ENCODE results near the gene TARBP2. TPM values are rescaled to one million over a fixed set of nuclear protein-coding genes. Genes with fewer than 3 reads are reported as not detected.

The TARBP2 gene
- total RNA-seq, 1 experiment from 2014 or later: 82.0 TPM

- peaks cover 17% of the 10 kb centered on the region for H3F3A ChIP-seq (ENCODE audit: low read length, unreplicated experiment)
- peaks cover 28% of the 10 kb centered on the region for H4K20me1 ChIP-seq (ENCODE audit: low read length)
- DNase-seq: no peak
- H3K9me3 ChIP-seq (ENCODE audit: low read length): no peaks in the 10 kb centered on the region
- no peak overlapping the region for H3K27ac ChIP-seq (ENCODE audit: low read length)
- no peaks in the 10 kb centered on the region for H3K4me1 ChIP-seq (ENCODE audit: insufficient read depth, low read length)
- no peak overlapping the region for H2AFZ ChIP-seq (ENCODE audit: low read length)
- H3K79me2 ChIP-seq (ENCODE audit: low read length): no peaks in the 10 kb centered on the region
- H3K27me3 ChIP-seq (ENCODE audit: low read length): no peaks in the 10 kb centered on the region
- ChIA-PET CTCF (interaction anchor here (0.9 kb wide), 1 partner anchor 25 kb away, joined by 4 read pairs; no protein-coding TSS in a partner anchor), POLR2A (ENCODE audit: unreplicated experiment) (interaction anchor here (0.5 kb wide), 1 partner anchor 9 kb away, joined by 7 read pairs; no protein-coding TSS in a partner anchor)
- no peak for TF ChIP-seq EZH2 (IDR thresholded peaks at IDR 0.05; ENCODE audit: low read length, unreplicated experiment)
- no peak for TF ChIP-seq EZH2phosphoT487 (IDR thresholded peaks at IDR 0.05; ENCODE audit: borderline replicate concordance, low read length)
- TF ChIP-seq CTCF (conservative IDR thresholded peaks at IDR 0.05; ENCODE audit: low read depth, low read length): no peak
- ATAC-seq: no peak
- H3K4me3 ChIP-seq (ENCODE audit: low read length): no peak overlapping the region
- intact Hi-C loops (cut with micrococcal nuclease): no loop called here
- peaks cover 50% of the 10 kb centered on the region for H3K36me3 ChIP-seq (ENCODE audit: low read depth, low read length)
- no peaks in the 10 kb centered on the region for H3K9me2 ChIP-seq (replicated peaks; ENCODE audit: low read length)
- H3K9ac ChIP-seq (ENCODE audit: low read length): no peak overlapping the region
- BruUV-seq (replicated peaks): no TSS peak
- no peak overlapping the region for H3K4me2 ChIP-seq (ENCODE audit: low read length)
Measured at GRCh38 chr12:53483225-53483978, 17.7 kb upstream of the TARBP2 start.

GRCh38 chr12:53483979-53484377 lies 17.1 kb upstream of the TARBP2 start:
- intact Hi-C loops (cut with micrococcal nuclease): no loop called here
- H3K9ac ChIP-seq (ENCODE audit: low read length): no peak overlapping the region
- H3K4me1 ChIP-seq (ENCODE audit: insufficient read depth, low read length): no peaks in the 10 kb centered on the region
- no peak overlapping the region for H3K4me2 ChIP-seq (ENCODE audit: low read length)
- ATAC-seq (no peak), DNase-seq (no peak)
- TF ChIP-seq CTCF (conservative IDR thresholded peaks at IDR 0.05; ENCODE audit: low read depth, low read length) (no peak), EZH2 (IDR thresholded peaks at IDR 0.05; ENCODE audit: low read length, unreplicated experiment) (no peak), EZH2phosphoT487 (IDR thresholded peaks at IDR 0.05; ENCODE audit: borderline replicate concordance, low read length) (no peak)
- H2AFZ ChIP-seq (ENCODE audit: low read length): no peak overlapping the region
- H3K4me3 ChIP-seq (ENCODE audit: low read length): no peak overlapping the region
- CTCF ChIA-PET: no interaction called here
- no peaks in the 10 kb centered on the region for H3K79me2 ChIP-seq (ENCODE audit: low read length)
- H3K9me2 ChIP-seq (replicated peaks; ENCODE audit: low read length): no peaks in the 10 kb centered on the region
- H3F3A ChIP-seq (ENCODE audit: low read length, unreplicated experiment): peaks cover 16% of the 10 kb centered on the region
- peaks cover 23% of the 10 kb centered on the region for H4K20me1 ChIP-seq (ENCODE audit: low read length)
- H3K36me3 ChIP-seq (ENCODE audit: low read depth, low read length): peaks cover 44% of the 10 kb centered on the region
- POLR2A ChIA-PET (ENCODE audit: unreplicated experiment): no interaction called here
- BruUV-seq (replicated peaks): no TSS peak
- no peaks in the 10 kb centered on the region for H3K9me3 ChIP-seq (ENCODE audit: low read length)
- no peak overlapping the region for H3K27ac ChIP-seq (ENCODE audit: low read length)
- no peaks in the 10 kb centered on the region for H3K27me3 ChIP-seq (ENCODE audit: low read length)

All from PC-3 (cell line).